ENCODE results near the gene WDFY1. TPM values are rescaled to one million over a fixed set of nuclear protein-coding genes. Genes with fewer than 3 reads are reported as not detected.

The WDFY1 gene
- polyA plus RNA-seq (2013, experiment 1 of 4): 83.3 TPM
- 117 TPM for polyA plus RNA-seq (2013, experiment 2 of 4)
- polyA plus RNA-seq (2013, experiment 3 of 4): 74.8 TPM
- 90.7 TPM for polyA plus RNA-seq (2013, experiment 4 of 4)

- WGBS, 2 experiments: 1% methylated on average over 86 to 87 of the region's 87 CpGs
- Histone ChIP-seq H3K27ac (ENCODE audit: insufficient read depth, low read depth, low read length, poor library complexity, severe bottlenecking) (no peak within 1 kb of the TSS), H3K27me3 (ENCODE audit: control insufficient read depth, insufficient read depth, low read length, poor library complexity, severe bottlenecking) (no peaks in the 10 kb centered on the region), H3K36me3 (ENCODE audit: control insufficient read depth, insufficient read depth, low read length) (no peaks in the 10 kb centered on the region), H3K4me3 (ENCODE audit: insufficient read depth, low read depth, low read length) (peak within 1 kb of the TSS; percentile 53), H3K9me3 (ENCODE audit: control insufficient read depth, low read length) (no peaks in the 10 kb centered on the region), H3K4me1 (ENCODE audit: control insufficient read depth, insufficient read depth, low read length) (peaks cover 14% of the 10 kb centered on the region)
Measured at GRCh38 chr2:223944703-223945531, at the start of gene WDFY1. Gene WDFY1 (minus strand): TSS chr2:223945335. CDS start chr2:223945284, 51 bp downstream.

GRCh38 chr2:223994562-223995162 lies 49.5 kb upstream of the WDFY1 start:
- Histone ChIP-seq H3K27ac (ENCODE audit: insufficient read depth, low read depth, low read length, poor library complexity, severe bottlenecking) (no peak overlapping the region), H3K36me3 (ENCODE audit: control insufficient read depth, insufficient read depth, low read length) (no peaks in the 10 kb centered on the region), H3K4me1 (ENCODE audit: control insufficient read depth, insufficient read depth, low read length) (no peaks in the 10 kb centered on the region), H3K27me3 (ENCODE audit: control insufficient read depth, insufficient read depth, low read length, poor library complexity, severe bottlenecking) (no peaks in the 10 kb centered on the region), H3K9me3 (ENCODE audit: control insufficient read depth, low read length) (no peaks in the 10 kb centered on the region), H3K4me3 (ENCODE audit: insufficient read depth, low read depth, low read length) (no peak overlapping the region)
- 93 to 98% methylated on average over 4 of the region's 4 CpGs for WGBS, 2 experiments

GRCh38 chr2:223993634-223994232 lies 48.6 kb upstream of the WDFY1 start:
- no peaks in the 10 kb centered on the region for H3K9me3 ChIP-seq (ENCODE audit: control insufficient read depth, low read length)
- H3K27ac ChIP-seq (ENCODE audit: insufficient read depth, low read depth, low read length, poor library complexity, severe bottlenecking): no peak overlapping the region
- H3K27me3 ChIP-seq (ENCODE audit: control insufficient read depth, insufficient read depth, low read length, poor library complexity, severe bottlenecking): no peaks in the 10 kb centered on the region
- H3K4me3 ChIP-seq (ENCODE audit: insufficient read depth, low read depth, low read length): no peak overlapping the region
- WGBS, 2 experiments: 40% methylated on average over 5 of the region's 5 CpGs
- no peaks in the 10 kb centered on the region for H3K4me1 ChIP-seq (ENCODE audit: control insufficient read depth, insufficient read depth, low read length)
- no peaks in the 10 kb centered on the region for H3K36me3 ChIP-seq (ENCODE audit: control insufficient read depth, insufficient read depth, low read length)

- Histone ChIP-seq H3K27ac (ENCODE audit: insufficient read depth, low read depth, low read length, poor library complexity, severe bottlenecking) (no peak overlapping the region), H3K27me3 (ENCODE audit: control insufficient read depth, insufficient read depth, low read length, poor library complexity, severe bottlenecking) (no peaks in the 10 kb centered on the region), H3K4me1 (ENCODE audit: control insufficient read depth, insufficient read depth, low read length) (no peaks in the 10 kb centered on the region), H3K4me3 (ENCODE audit: insufficient read depth, low read depth, low read length) (no peak overlapping the region), H3K36me3 (ENCODE audit: control insufficient read depth, insufficient read depth, low read length) (no peaks in the 10 kb centered on the region), H3K9me3 (ENCODE audit: control insufficient read depth, low read length) (no peaks in the 10 kb centered on the region)
- WGBS, 2 experiments: 90 to 92% methylated on average over 12 of the region's 12 CpGs
Measured at GRCh38 chr2:223991611-223992010, 46.5 kb upstream of the WDFY1 start.

GRCh38 chr2:223989856-223990232 lies 44.7 kb upstream of the WDFY1 start:
- H3K4me3 ChIP-seq (ENCODE audit: insufficient read depth, low read depth, low read length): no peak overlapping the region
- no peak overlapping the region for H3K27ac ChIP-seq (ENCODE audit: insufficient read depth, low read depth, low read length, poor library complexity, severe bottlenecking)
- 77 to 83% methylated on average over 2 to 3 of the region's 3 CpGs for WGBS, 2 experiments
- no peaks in the 10 kb centered on the region for H3K9me3 ChIP-seq (ENCODE audit: control insufficient read depth, low read length)
- no peaks in the 10 kb centered on the region for H3K36me3 ChIP-seq (ENCODE audit: control insufficient read depth, insufficient read depth, low read length)
- no peaks in the 10 kb centered on the region for H3K4me1 ChIP-seq (ENCODE audit: control insufficient read depth, insufficient read depth, low read length)
- no peaks in the 10 kb centered on the region for H3K27me3 ChIP-seq (ENCODE audit: control insufficient read depth, insufficient read depth, low read length, poor library complexity, severe bottlenecking)

- Histone ChIP-seq H3K36me3 (ENCODE audit: control insufficient read depth, insufficient read depth, low read length) (peaks cover under 1% of the 10 kb centered on the region), H3K27ac (ENCODE audit: insufficient read depth, low read depth, low read length, poor library complexity, severe bottlenecking) (no peak overlapping the region), H3K4me3 (ENCODE audit: insufficient read depth, low read depth, low read length) (no peak overlapping the region), H3K27me3 (ENCODE audit: control insufficient read depth, insufficient read depth, low read length, poor library complexity, severe bottlenecking) (no peaks in the 10 kb centered on the region), H3K4me1 (ENCODE audit: control insufficient read depth, insufficient read depth, low read length) (no peaks in the 10 kb centered on the region), H3K9me3 (ENCODE audit: control insufficient read depth, low read length) (no peaks in the 10 kb centered on the region)
- 88 to 89% methylated on average over 10 of the region's 10 CpGs for WGBS, 2 experiments
Measured at GRCh38 chr2:223989206-223989855, 44.2 kb upstream of the WDFY1 start.

GRCh38 chr2:223981241-223981640 lies 36.1 kb upstream of the WDFY1 start:
- Histone ChIP-seq H3K4me1 (ENCODE audit: control insufficient read depth, insufficient read depth, low read length) (no peaks in the 10 kb centered on the region), H3K4me3 (ENCODE audit: insufficient read depth, low read depth, low read length) (no peak overlapping the region), H3K27ac (ENCODE audit: insufficient read depth, low read depth, low read length, poor library complexity, severe bottlenecking) (no peak overlapping the region), H3K36me3 (ENCODE audit: control insufficient read depth, insufficient read depth, low read length) (peaks cover 3% of the 10 kb centered on the region), H3K9me3 (ENCODE audit: control insufficient read depth, low read length) (peaks cover 2% of the 10 kb centered on the region), H3K27me3 (ENCODE audit: control insufficient read depth, insufficient read depth, low read length, poor library complexity, severe bottlenecking) (no peaks in the 10 kb centered on the region)
- WGBS, 2 experiments: 90 to 96% methylated on average over 1 of the region's 1 CpG

GRCh38 chr2:223980803-223981202 lies 35.7 kb upstream of the WDFY1 start:
- Histone ChIP-seq H3K27ac (ENCODE audit: insufficient read depth, low read depth, low read length, poor library complexity, severe bottlenecking) (no peak overlapping the region), H3K9me3 (ENCODE audit: control insufficient read depth, low read length) (peaks cover 2% of the 10 kb centered on the region), H3K4me3 (ENCODE audit: insufficient read depth, low read depth, low read length) (no peak overlapping the region), H3K36me3 (ENCODE audit: control insufficient read depth, insufficient read depth, low read length) (peaks cover 3% of the 10 kb centered on the region), H3K4me1 (ENCODE audit: control insufficient read depth, insufficient read depth, low read length) (no peaks in the 10 kb centered on the region), H3K27me3 (ENCODE audit: control insufficient read depth, insufficient read depth, low read length, poor library complexity, severe bottlenecking) (no peaks in the 10 kb centered on the region)
- WGBS, 2 experiments: 89 to 97% methylated on average over 4 of the region's 4 CpGs

GRCh38 chr2:223980397-223980735 lies 35.2 kb upstream of the WDFY1 start:
- Histone ChIP-seq H3K27me3 (ENCODE audit: control insufficient read depth, insufficient read depth, low read length, poor library complexity, severe bottlenecking) (no peaks in the 10 kb centered on the region), H3K4me3 (ENCODE audit: insufficient read depth, low read depth, low read length) (no peak overlapping the region), H3K4me1 (ENCODE audit: control insufficient read depth, insufficient read depth, low read length) (no peaks in the 10 kb centered on the region), H3K36me3 (ENCODE audit: control insufficient read depth, insufficient read depth, low read length) (peaks cover 3% of the 10 kb centered on the region), H3K9me3 (ENCODE audit: control insufficient read depth, low read length) (peaks cover 2% of the 10 kb centered on the region), H3K27ac (ENCODE audit: insufficient read depth, low read depth, low read length, poor library complexity, severe bottlenecking) (no peak overlapping the region)
- WGBS, 2 experiments: 94 to 98% methylated on average over 1 of the region's 1 CpG

Measured in ectodermal cell (in vitro differentiated cells).